Measurements from ENCODE around the gene NRXN2. TPM values are rescaled to one million over a fixed set of nuclear protein-coding genes. Genes with fewer than 3 reads are reported as not detected.

The NRXN2 gene
- total and polyA plus RNA-seq, 2 of the 13 experiments (the other 11 are each of a cell fraction or from before 2014, with no cell fraction given) = not detected

GRCh38 chr11:64639885-64640284, 83.1 kb downstream of the NRXN2 start (continued):
- TF ChIP-seq GMEB1 (CRISPR knock-in tag; IDR thresholded peaks at IDR 0.05; ENCODE audit: borderline replicate concordance) = no peak
- TF ChIP-seq SAP130 (CRISPR knock-in tag; IDR thresholded peaks at IDR 0.05; ENCODE audit: low read depth) = no peak
- TF ChIP-seq ZNF709 (CRISPR knock-in tag; IDR thresholded peaks at IDR 0.05) = no peak
- TF ChIP-seq ZNF3 (CRISPR knock-in tag; IDR thresholded peaks at IDR 0.05) = no peak
- TF ChIP-seq ESRRA (CRISPR knock-in tag; IDR thresholded peaks at IDR 0.05; ENCODE audit: low read depth) = no peak
- no peak for TF ChIP-seq FOXK2 (IDR thresholded peaks at IDR 0.05)
- TF ChIP-seq MAZ (IDR thresholded peaks at IDR 0.05; ENCODE audit: borderline replicate concordance, low read depth, low read length) = no peak
- TF ChIP-seq MAZ (CRISPR knock-in tag; IDR thresholded peaks at IDR 0.05; ENCODE audit: low read depth) = no peak
- no peak for TF ChIP-seq POGK (CRISPR knock-in tag; conservative IDR thresholded peaks at IDR 0.05)
- no peak for TF ChIP-seq KMT2B (CRISPR knock-in tag; IDR thresholded peaks at IDR 0.05)
- TF ChIP-seq ZNF570 (CRISPR knock-in tag; IDR thresholded peaks at IDR 0.05; ENCODE audit: borderline replicate concordance) = no peak
- no peak for TF ChIP-seq PHF5A (CRISPR knock-in tag; IDR thresholded peaks at IDR 0.05; ENCODE audit: low read depth, unreplicated experiment)

- Histone ChIP-seq H3K79me2 (ENCODE audit: insufficient read depth, low read length) (no peaks in the 10 kb centered on the region), H3K36me3 (replicated peaks in 1 of 2; ENCODE audit: control insufficient read depth in 1 of 2, insufficient read depth in 2 of 2, low read length in 2 of 2) (no peaks in the 10 kb centered on the region), H3K4me2 (ENCODE audit: low read depth, low read length) (no peak overlapping the region), H3K9me3 (ENCODE audit: low read length) (no peaks in the 10 kb centered on the region), H3K27me3 (ENCODE audit: control insufficient read depth in 1 of 2, insufficient read depth in 2 of 2, low read length in 2 of 2) (peaks cover 5 to 50% of the 10 kb centered on the region in 2 experiments; a peak in 4 of 5 replicates), H2AFZ (ENCODE audit: low read length) (no peak overlapping the region), H3K4me1 (ENCODE audit: insufficient read depth, low read length) (no peaks in the 10 kb centered on the region), H4K20me1 (ENCODE audit: insufficient read depth, low read length) (no peaks in the 10 kb centered on the region), H3K4me3 (replicated peaks in 1 of 3; ENCODE audit: insufficient read depth in 1 of 3, low read depth in 2 of 3, low read length in 3 of 3) (no peak overlapping the region), H3K27ac (ENCODE audit: extremely low read length, insufficient read depth, low read length) (no peak overlapping the region), H3K9ac (ENCODE audit: insufficient read depth, low read depth, low read length) (no peak overlapping the region)
- ChIA-PET POLR2A (no interaction called here), CTCF (ENCODE audit: low intra/inter-chr PET ratio, low total read pairs) (no interaction called here)
- intact Hi-C loops (cut with micrococcal nuclease; ENCODE audit: unreplicated experiment) = no loop called here
- DNase-seq (ENCODE audit: low spot score) (no peak), FAIRE-seq (no peak), ATAC-seq (no peak)
- BruUV-seq (replicated peaks) = no TSS peak
- in situ Hi-C loops (cut with HindIII; ENCODE audit: extremely low pct_ligation_motif_present, low pct_unique_long_range_greater_than_20kb) = no loop called here
- 38% methylated on average over 2 of the region's 2 CpGs for WGBS (ENCODE audit: low lambda C conversion rate)
- TF ChIP-seq SMYD3 (CRISPR knock-in tag; IDR thresholded peaks at IDR 0.05) (no peak), MEIS2 (CRISPR knock-in tag; IDR thresholded peaks at IDR 0.05) (no peak), TGIF2 (CRISPR knock-in tag; IDR thresholded peaks at IDR 0.05) (no peak), IKZF5 (CRISPR knock-in tag; IDR thresholded peaks at IDR 0.05) (no peak), DR1 (CRISPR knock-in tag; IDR thresholded peaks at IDR 0.05) (no peak), ELF3 (CRISPR knock-in tag; IDR thresholded peaks at IDR 0.05) (no peak), ZNF232 (CRISPR knock-in tag; IDR thresholded peaks at IDR 0.05; ENCODE audit: borderline replicate concordance) (no peak)
Observed at GRCh38 chr11:64638829-64639228, 84.2 kb downstream of the NRXN2 start.
